ENCODE measurements around the gene SUPT20H. TPM values are rescaled to one million over a fixed set of nuclear protein-coding genes. Genes with fewer than 3 reads are reported as not detected.

The SUPT20H gene
- total and polyA plus RNA-seq, 2 of the 13 experiments (the other 11 are each of a cell fraction or from before 2014, with no cell fraction given), result 35.0 to 63.6 TPM

DNA sequence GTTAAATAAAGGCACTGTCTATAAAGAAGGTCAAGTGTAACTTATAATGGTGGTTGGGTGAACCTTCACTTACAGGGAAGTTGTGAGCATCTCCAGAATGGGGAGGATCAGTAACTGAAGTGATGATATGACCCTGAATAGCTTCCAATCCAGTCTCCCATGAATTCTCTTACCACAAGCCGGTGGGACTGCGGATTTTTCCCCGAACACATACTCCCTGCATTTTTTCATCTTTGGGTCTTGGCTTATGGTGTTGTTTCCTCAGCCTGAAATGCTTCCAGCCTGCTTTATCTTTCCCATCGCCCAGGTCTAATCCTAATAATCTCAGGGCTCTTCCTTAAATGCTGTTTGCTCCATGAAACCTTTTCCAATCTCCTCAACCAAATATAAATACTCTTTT is 48.0 kb upstream of the SUPT20H start:
- H3K4me3 ChIP-seq (replicated peaks in 1 of 3; ENCODE audit: insufficient read depth in 1 of 3, low read depth in 2 of 3, low read length in 3 of 3), result no peak overlapping the region
- POLR2A ChIA-PET, result no interaction called here

DNA sequence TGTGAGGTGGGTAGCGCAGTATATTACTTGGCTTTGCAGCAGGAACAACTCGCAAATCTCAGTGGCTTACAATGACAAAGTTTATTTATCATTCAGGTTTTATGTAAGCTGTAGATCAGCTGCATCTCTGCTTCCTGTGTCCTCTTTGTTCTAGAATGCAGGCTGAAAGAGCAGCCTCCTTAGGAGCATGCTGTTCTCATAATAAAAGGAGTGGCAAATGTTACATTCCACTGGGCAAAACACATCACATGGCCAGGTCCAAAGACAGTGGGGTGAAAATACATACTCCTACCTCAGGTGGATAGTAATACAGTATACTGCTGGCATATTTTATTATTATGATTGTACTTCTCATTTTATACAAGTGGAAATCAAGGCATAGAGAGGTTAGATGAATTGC is 47.2 kb upstream of the SUPT20H start:
- no peak overlapping the region for H3K4me3 ChIP-seq (replicated peaks in 1 of 3; ENCODE audit: insufficient read depth in 1 of 3, low read depth in 2 of 3, low read length in 3 of 3)
- in situ Hi-C loops (cut with HindIII; ENCODE audit: extremely low pct_ligation_motif_present, low pct_unique_long_range_greater_than_20kb), result loop anchor here (10.0 kb wide), 1 partner anchor 498 kb away; no protein-coding TSS in a partner anchor
- no peak overlapping the region for H2AFZ ChIP-seq (ENCODE audit: low read length)
- no peaks in the 10 kb centered on the region for H3K4me1 ChIP-seq (ENCODE audit: insufficient read depth, low read length)
- no peaks in the 10 kb centered on the region for H3K36me3 ChIP-seq (replicated peaks in 1 of 2; ENCODE audit: control insufficient read depth in 1 of 2, insufficient read depth in 2 of 2, low read length in 2 of 2)
- H3K4me2 ChIP-seq (ENCODE audit: low read depth, low read length), result no peak overlapping the region
- 13% methylated on average over 2 of the region's 2 CpGs for WGBS (ENCODE audit: low lambda C conversion rate)
- DNase-seq (ENCODE audit: low spot score), result no peak
- H3K79me2 ChIP-seq (ENCODE audit: insufficient read depth, low read length), result no peaks in the 10 kb centered on the region
- intact Hi-C loops (cut with micrococcal nuclease; ENCODE audit: unreplicated experiment), result no loop called here
- POLR2A ChIA-PET, result no interaction called here
- peaks cover 5 to 6% of the 10 kb centered on the region in 2 experiments; a peak in 3 of 5 replicates for H3K27me3 ChIP-seq (ENCODE audit: control insufficient read depth in 1 of 2, insufficient read depth in 2 of 2, low read length in 2 of 2)
- no peak overlapping the region for H3K9ac ChIP-seq (ENCODE audit: insufficient read depth, low read depth, low read length)
- H3K9me3 ChIP-seq (ENCODE audit: low read length), result no peaks in the 10 kb centered on the region
- no peaks in the 10 kb centered on the region for H4K20me1 ChIP-seq (ENCODE audit: insufficient read depth, low read length)
- ATAC-seq, result no peak
- no TSS peak for BruUV-seq (replicated peaks)
- no peak overlapping the region for H3K27ac ChIP-seq (ENCODE audit: extremely low read length, insufficient read depth, low read length)
- CTCF ChIA-PET (ENCODE audit: low intra/inter-chr PET ratio, low total read pairs), result no interaction called here
- no peak for FAIRE-seq
- TF ChIP-seq NR2F6 (IDR thresholded peaks at IDR 0.05) (no peak), NR2F6 (CRISPR knock-in tag; IDR thresholded peaks at IDR 0.05) (no peak), ZNF329 (CRISPR knock-in tag; IDR thresholded peaks at IDR 0.05; ENCODE audit: low read depth) (no peak), ZFP36L1 (CRISPR knock-in tag; IDR thresholded peaks at IDR 0.05) (no peak), HMGXB3 (CRISPR knock-in tag; IDR thresholded peaks at IDR 0.05; ENCODE audit: borderline replicate concordance) (no peak), MED8 (CRISPR knock-in tag; IDR thresholded peaks at IDR 0.05; ENCODE audit: insufficient replicate concordance) (no peak), TBL1XR1 (IDR thresholded peaks at IDR 0.05; ENCODE audit: borderline replicate concordance, low read length, partially characterized antibody) (no peak), AKNA (CRISPR knock-in tag; IDR thresholded peaks at IDR 0.05; ENCODE audit: borderline replicate concordance) (no peak)

More for the DNA sequence above, 48.0 kb upstream of the SUPT20H start:
- CTCF ChIA-PET (ENCODE audit: low intra/inter-chr PET ratio, low total read pairs), result no interaction called here
- Histone ChIP-seq H3K4me1 (ENCODE audit: insufficient read depth, low read length) (no peaks in the 10 kb centered on the region), H2AFZ (ENCODE audit: low read length) (no peak overlapping the region), H4K20me1 (ENCODE audit: insufficient read depth, low read length) (no peaks in the 10 kb centered on the region), H3K27ac (ENCODE audit: extremely low read length, insufficient read depth, low read length) (no peak overlapping the region), H3K9ac (ENCODE audit: insufficient read depth, low read depth, low read length) (no peak overlapping the region), H3K9me3 (ENCODE audit: low read length) (no peaks in the 10 kb centered on the region), H3K4me2 (ENCODE audit: low read depth, low read length) (no peak overlapping the region), H3K36me3 (replicated peaks in 1 of 2; ENCODE audit: control insufficient read depth in 1 of 2, insufficient read depth in 2 of 2, low read length in 2 of 2) (no peaks in the 10 kb centered on the region), H3K79me2 (ENCODE audit: insufficient read depth, low read length) (no peaks in the 10 kb centered on the region), H3K27me3 (ENCODE audit: control insufficient read depth in 1 of 2, insufficient read depth in 2 of 2, low read length in 2 of 2) (peaks cover 5 to 6% of the 10 kb centered on the region in 2 experiments; a peak in 3 of 5 replicates)
- intact Hi-C loops (cut with micrococcal nuclease; ENCODE audit: unreplicated experiment), result no loop called here
- FAIRE-seq (no peak), ATAC-seq (no peak), DNase-seq (ENCODE audit: low spot score) (no peak)
- TF ChIP-seq LCORL (IDR thresholded peaks at IDR 0.05) (no peak), LCORL (CRISPR knock-in tag; IDR thresholded peaks at IDR 0.05) (no peak)
- WGBS (ENCODE audit: low lambda C conversion rate), result 0% methylated on average over 4 of the region's 4 CpGs
- no TSS peak for BruUV-seq (replicated peaks)
- in situ Hi-C loops (cut with HindIII; ENCODE audit: extremely low pct_ligation_motif_present, low pct_unique_long_range_greater_than_20kb), result loop anchor here (10.0 kb wide), 1 partner anchor 497 kb away; no protein-coding TSS in a partner anchor
